Measurements from ENCODE around the gene RABGAP1L.

DNA sequence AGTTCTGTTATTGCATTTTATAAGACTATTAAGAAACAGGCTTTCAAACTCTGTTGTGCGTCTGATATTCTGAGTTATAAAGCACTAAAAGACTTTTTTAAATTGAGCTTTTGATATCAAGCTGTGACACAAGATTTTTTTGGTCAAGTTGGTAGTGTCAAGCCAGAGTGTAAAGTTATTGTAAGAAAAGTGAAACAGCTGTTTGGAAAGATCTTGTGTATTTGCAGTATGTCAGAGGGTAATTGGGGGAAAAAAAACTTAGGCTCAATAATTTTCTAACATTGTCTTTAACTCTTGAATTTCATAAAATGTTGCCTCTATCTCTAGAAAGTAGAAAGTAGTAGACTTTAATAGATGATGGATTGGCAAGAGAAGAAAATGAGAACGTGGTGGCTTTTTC is 844.2 kb downstream of the RABGAP1L start:
- TF ChIP-seq SIN3A (IDR thresholded peaks at IDR 0.05; ENCODE audit: low read depth, low read length) (no peak), TCF12 (IDR thresholded peaks at IDR 0.05; ENCODE audit: low read depth, low read length) (no peak), NFYB (IDR thresholded peaks at IDR 0.05; ENCODE audit: insufficient read depth, low read depth, low read length) (no peak), EZH2 (IDR thresholded peaks at IDR 0.05; ENCODE audit: borderline replicate concordance, control insufficient read depth, low read depth, low read length) (no peak), POLR2A (IDR thresholded peaks at IDR 0.05; ENCODE audit: low read depth, low read length) (no peak), EGR1 (IDR thresholded peaks at IDR 0.05; ENCODE audit: borderline replicate concordance in 1 of 2, low read depth in 2 of 2, low read length in 2 of 2) (no peak), CTCF (IDR thresholded peaks at IDR 0.05 in 2 of 3, conservative IDR thresholded peaks at IDR 0.05 in 1 of 3; ENCODE audit: control insufficient read depth in 2 of 3, extremely low read depth in 1 of 3, insufficient read depth in 1 of 3, low read depth in 3 of 3, low read length in 3 of 3) (no peak), CEBPB (IDR thresholded peaks at IDR 0.05; ENCODE audit: borderline replicate concordance in 1 of 2, low read depth in 2 of 2, low read length in 2 of 2) (no peak)

All from GM12878 (cell line).